ENCODE results near the gene DNAJC5.
"Not testable (repeated sequence)": the region's sequence is repeated elsewhere in the genome, so short reads cannot be mapped to it uniquely, and the experiment has no call there.

DNAJC5 gene, protein sequence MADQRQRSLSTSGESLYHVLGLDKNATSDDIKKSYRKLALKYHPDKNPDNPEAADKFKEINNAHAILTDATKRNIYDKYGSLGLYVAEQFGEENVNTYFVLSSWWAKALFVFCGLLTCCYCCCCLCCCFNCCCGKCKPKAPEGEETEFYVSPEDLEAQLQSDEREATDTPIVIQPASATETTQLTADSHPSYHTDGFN

DNA sequence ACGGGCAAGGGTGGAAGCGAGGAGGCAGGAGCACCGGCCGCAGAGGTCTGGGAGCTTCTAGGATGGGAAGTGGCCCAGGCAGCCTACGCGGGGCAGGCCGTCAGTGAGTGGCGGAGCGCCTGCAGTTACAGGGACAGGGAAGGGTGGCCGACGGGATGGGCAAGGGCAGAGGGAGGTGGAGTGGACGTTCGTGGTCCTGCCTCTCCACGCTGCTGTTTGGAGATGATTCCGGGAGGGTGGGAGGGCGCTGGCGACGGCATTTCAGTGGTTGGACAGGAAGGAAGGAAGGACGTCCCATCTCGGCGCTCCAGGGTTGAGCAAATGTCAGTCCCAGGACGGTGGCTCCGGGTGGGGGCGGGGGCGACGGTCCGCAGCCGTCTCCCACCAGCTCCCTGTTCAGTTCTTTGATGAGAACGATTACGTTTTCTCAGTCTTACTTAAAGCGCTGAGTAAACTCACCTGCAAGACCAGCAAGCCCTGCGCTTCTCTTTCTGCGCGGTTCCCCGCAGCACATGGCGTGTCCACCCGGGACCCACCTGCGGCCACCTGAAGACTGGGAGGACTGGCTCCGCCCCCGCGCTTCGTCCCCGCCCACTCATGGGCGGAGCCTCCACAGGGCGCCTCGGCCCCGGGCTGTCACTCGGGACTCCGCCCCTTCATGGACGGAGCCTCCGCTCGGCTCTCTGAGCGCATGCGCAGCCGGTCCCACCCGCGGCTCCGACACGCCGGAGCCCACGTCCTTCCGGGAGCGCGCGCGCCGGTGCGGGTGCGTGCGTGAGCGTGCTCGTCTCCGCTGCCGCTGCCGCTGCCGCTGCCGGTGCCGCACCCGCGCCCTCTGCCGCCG lies at the start of gene DNAJC5:
DNAJC5 (plus strand) TSS at position 769 of the 844 bp plus-strand sequence. CDS start 33,220 bp downstream, outside the sequence.
- DNase-seq, result peak; percentile 82 to 96 (median 88)

DNA sequence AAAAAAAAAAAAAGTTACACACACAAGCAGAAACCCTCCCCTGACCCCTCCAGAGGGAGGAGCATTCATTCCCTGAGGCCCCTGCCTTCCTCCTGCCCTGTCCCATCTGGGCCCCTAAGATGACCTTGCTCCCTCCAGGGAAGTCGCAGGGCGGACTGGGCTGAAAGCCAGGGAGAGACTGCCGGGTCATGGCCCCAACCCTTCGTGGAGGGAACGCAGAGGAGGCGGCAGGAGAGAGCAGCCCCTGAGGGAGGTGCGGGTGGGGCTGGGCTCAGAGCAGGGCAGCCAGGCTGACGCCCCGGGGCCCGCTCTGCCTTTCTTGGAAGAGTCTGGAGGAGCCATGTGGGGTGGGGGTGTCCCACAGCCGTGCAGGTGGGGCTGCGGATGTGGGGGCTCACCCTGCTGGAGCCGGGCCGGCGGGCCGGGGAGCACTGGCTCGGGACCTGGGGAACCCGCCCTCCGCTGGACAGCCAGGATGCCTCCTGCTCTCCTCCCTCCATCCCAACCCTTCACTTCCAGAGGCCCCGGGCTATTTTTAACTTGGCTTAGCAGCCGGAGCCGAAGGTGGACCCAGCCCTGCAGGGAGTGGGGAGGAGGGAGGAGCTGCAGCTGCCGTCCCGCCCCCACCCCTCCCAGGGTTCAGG lies 48.7 kb upstream of the DNAJC5 start:
- DNase-seq, result no peak

DNA sequence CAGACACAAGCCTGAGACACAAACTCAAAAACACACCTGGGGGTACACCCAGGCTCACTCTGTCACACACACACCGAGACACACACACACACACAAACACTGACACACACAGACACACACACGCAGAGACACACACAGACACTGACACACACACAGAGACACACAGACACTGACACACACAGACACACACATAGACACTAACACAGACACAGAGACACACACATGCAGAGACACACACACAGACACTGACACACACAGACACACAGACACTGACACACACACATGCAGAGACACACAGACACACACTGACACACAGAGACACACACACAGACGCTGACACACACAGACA lies 48.1 kb upstream of the DNAJC5 start:
- DNase-seq, result no peak

DNA sequence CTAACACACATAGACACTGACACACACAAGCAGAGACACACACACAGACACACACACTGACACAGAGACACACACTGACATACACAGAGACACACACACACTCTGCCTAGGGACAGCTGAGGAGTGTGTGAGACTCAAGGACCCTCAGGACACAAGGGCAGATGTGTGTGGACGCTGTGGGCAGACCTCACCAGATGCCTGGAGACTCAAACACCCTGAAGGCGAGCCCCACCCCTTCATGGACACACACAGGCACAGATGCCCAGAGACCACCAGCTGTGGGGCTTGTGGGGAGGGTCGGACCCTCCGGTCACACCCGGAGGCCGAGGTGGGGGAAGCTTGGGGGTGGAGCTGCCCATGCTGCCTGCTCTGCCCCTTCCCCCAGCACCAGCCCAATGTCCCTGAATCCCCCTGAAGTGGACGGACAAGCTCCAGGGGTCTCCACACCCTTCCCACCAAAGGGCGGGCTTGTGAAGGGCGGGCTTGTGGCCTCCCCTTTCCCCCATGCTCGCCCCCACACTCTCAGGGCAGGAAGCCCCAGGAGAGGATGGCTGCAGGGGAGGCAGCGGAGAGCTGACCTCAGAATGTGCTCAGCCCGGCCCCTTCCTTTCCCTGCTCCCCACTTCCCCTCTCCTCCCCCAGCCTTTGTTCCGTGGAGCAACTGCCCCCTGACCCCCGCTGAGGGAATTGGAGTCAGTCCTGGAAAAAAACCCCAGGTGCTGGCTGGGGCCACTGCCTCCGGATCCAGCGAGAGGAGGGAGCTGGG lies 47.5 kb upstream of the DNAJC5 start:
- no peak for DNase-seq

DNA sequence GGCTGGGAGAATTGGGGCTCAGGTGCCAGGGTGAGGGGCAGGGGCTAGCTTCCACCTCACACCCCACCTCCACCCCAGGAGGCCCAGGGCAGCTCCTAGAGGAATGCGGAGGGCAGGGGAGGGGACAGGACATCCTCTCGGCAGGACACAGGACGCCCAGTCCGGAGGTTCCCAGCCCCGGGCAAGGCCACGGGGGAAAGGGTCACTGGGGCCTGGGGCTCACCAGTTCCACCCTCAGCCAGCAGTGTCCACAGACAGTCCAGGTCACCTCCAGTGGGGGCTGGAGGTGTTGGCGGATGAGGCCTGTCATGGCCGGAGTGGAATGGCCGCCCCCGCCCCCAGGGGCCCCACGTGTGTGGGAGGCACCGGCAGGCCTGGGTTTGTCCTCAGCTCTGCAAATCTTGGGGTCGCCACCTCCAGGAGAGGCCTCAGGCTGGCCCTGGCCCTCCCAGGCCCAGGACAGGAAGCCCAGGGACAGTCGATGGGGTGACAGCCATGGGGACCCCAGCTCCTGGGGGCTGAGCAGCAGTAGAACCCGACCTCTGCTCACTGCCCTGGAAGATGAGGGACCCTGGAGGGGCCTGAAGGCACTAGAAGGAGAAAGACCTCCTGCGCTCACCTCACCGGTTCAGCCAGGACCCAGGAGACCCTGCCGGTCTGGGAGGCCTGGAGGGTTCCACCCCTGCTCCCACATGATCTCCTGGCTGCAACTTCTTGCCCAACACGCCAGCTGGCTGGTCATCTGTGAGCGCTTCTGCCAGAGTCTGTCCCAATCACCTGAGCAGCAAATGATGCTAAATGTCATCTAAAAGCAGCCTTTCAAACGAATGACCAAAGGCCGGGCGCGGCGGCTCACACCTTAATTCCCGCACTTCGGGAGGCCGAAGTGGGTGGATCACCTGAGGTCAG lies 46.7 kb upstream of the DNAJC5 start:
- no peak for DNase-seq

DNA sequence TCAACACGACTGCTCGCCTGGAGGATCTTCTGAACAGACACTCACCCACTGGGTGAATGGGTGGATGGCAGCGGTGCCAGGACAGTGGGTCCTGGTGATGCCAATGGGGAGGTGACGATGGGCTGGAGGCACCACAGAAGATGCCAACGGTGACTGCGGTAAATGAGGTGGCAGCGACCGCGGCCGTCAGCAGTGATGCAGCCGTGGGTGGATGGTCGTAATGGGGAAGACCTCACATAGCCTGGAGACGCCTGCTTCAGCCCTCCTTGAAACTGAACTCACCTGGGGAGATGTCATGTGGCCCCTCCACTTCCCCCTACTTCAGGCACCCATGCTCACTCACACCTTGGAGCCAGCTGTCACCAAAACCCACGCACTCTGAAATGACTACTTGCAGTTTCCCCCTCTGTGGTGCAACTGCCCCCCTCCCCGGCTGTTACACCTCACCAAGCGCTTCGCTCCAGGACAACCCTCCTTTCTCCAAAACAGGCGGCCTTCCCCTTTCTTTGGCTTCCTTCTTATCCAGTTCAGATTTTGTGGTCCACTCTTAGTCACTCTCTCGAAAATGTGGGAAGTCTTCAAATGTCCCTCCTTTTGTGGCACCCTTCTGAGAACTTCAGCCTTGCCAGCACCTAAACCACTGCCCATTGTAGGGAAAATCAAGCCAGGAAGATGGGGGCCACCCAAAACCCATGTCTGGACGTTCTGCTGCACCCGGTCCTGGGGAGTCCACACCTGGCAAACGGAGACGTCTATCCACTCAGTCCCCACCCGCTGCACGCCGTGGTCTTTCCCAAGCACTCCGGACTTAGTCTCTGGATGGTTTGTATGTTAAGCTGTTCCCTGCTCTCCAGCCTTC lies 44.0 kb upstream of the DNAJC5 start:
- DNase-seq, result no peak

DNA sequence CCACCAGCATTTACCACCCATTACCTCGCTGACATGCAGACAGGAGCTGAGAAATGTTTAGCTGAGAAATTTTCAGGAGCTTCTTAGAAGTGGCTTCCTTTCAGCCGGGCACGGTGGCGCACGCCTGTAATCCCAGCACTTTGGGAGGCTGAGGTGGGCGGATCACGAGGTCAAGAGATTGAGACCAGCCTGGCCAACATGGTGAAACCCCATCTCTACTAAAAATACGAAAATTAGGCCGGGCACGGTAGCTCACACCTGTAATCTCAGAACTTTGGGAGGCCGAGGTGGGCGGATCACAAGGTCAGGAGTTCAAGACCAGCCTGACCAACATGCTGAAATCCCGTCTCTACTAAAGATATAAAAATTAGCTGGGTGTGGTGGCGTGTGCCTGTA lies 43.4 kb upstream of the DNAJC5 start:
- not testable (repeated sequence) for DNase-seq

DNA sequence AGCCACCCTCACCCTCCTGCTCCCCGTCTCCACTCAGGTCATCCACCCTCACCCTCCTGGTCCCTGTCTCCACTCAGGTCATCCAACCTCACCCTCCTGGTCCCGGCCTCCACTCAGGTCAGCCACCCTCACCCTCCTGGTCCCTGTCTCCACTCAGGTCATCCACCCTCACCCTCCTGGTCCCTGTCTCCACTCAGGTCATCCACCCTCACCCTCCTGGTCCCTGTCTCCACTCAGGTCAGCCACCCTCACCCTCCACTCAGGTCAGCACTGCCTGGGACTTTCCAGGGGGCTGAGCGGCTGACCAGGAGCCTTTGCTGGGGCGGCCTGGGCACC lies 41.2 kb upstream of the DNAJC5 start:
- DNase-seq, result not testable (repeated sequence)

DNA sequence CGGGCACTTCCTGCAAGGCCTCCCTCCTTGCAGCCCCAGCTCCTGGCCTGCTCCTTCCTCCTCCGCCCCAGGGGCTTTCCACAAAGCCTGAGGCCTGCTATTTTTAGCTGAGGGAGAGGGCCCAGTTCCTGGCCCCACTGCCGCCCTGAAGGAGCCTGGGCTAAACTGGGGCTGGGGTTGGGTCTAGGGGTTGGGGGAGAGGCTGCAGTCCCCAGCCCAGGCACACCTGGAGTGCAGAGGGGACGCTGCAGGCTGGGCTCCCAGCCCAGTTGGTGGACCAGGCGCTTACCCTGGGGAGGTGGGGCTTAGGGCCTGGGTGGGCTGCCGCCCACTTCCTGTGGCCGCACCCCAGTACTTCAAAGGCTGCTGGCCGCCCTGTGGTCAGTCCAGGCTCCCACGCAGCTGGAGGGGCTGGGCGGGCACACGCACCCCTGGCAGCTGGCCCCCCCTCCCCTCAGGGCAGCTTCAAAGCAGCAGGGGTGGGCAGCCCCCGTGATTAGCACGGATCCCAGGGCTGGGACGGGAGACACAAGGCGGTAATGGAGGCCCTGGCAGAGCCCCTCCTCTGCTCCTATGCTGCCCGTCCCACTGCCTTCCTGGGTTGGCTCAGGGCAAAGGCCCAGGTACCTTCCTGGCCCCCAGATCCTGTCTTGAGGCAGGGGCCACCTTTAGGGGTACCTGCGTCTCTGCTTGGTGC lies 40.7 kb upstream of the DNAJC5 start:
- DNase-seq, result no peak

DNA sequence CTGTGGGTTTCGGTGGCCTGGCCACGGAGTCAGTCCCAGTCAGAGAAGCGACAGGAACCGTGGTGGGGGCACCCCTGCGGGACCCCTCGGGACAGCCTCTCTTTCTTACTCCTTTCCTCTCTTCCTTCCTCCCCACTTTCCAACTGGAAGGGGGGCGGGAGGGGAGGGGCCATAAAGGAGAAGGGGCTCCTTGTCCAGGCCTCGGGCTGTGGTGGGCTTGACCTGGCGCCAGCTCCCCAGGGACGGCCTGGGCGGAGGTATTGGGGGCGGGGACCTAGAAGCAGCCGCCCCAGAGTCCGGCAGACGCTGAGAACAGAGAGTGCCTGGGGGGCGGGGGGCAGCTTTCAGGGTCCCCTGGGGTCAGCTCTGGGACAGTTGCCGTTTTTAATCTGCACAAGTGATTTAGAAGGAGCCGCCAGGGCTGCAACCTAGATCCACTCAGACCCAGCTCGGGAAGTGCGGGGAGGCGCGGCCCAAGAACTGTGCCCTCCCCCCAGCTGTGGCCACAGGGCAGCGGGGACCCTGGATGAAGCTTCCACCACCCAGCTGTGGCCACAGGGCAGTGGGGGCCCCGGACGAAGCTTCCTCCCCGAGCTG lies 40.1 kb upstream of the DNAJC5 start:
- no peak for DNase-seq

DNA sequence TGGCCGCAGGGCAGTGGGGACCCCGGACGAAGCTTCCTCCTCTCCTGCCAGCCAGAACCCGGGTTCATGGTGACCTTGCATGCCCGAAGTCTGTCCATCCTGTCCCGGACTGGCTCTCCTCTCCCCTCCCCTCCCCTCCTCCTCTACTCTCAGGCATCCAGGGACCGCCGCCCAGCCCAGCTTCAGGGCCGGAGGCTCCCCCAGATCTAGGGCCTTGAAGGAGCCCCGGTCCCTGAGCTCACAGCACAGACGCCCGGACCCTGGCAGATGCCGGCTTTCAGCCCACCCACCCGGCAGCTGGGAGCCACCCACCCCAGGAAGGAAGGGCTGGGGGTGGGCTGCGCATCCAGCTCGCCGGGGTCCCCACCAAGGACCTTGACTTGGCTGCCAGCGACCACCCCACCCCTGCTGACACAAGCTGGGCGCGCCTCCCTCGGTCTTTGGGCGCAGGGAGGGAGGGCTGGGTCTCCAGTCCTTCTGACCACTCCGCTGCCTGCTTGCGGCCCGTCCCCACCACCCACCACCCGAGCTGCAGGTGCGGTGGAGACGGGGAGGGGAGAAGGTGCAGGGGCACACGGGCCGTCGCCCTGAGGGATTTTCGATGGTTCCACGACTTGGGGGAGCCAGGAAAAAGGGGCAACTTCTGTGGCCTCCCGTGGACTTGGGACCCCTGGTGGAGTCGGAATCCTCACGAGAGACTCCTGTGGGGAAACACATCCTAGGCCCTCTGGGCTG lies 39.4 kb upstream of the DNAJC5 start:
- DNase-seq, result no peak

DNA sequence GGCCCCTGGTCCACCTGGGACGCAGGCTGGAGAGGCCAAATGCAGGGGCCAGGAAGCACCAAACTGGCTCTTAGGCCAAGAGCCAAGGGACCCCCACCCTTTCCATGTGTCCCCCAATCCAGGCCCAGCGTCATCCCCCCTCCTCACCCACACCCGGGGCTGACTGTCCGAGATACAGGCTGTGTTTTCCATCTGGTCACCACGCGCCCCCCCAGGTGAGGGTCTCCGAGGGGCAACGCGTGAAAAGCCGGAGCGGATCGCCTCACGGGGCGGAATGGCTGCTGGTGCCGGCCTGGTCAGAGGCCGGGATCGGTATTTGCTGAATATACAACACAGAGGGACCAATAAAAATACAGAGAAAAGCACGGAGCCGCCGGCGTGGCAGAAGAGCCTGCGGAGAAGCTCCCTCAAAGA lies 38.8 kb upstream of the DNAJC5 start:
- no peak for DNase-seq

DNA sequence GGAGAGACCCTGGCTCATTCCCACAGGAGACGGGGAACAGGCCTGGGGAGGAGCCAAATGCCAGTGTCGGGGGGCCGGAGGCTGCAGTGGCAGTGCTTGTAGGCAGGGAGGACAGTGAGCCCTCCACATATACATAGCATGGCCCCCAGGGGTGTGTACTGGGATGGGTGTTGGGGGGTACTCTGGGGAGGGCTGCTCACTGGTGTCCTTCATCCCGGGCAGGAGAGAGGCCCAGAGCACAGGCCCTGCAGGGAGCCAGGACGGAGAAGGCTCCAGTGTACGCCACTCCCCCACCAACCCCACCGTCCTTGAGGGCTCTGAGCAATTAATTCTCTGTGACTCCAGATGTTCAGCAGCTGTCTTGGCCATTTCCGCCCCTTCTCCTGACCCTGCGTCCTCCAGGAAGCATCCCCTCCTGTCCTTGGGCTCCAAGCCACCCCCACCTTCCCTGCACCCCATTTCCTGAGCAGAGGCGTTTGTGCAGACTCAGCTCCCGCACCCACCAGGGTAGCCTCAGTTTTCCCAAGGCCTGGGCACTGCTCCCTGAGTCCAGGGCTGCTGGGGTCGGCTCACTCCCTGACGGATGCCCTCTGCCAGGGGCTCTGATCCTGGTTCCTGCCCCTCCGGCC lies 37.0 kb upstream of the DNAJC5 start:
- no peak for DNase-seq

DNA sequence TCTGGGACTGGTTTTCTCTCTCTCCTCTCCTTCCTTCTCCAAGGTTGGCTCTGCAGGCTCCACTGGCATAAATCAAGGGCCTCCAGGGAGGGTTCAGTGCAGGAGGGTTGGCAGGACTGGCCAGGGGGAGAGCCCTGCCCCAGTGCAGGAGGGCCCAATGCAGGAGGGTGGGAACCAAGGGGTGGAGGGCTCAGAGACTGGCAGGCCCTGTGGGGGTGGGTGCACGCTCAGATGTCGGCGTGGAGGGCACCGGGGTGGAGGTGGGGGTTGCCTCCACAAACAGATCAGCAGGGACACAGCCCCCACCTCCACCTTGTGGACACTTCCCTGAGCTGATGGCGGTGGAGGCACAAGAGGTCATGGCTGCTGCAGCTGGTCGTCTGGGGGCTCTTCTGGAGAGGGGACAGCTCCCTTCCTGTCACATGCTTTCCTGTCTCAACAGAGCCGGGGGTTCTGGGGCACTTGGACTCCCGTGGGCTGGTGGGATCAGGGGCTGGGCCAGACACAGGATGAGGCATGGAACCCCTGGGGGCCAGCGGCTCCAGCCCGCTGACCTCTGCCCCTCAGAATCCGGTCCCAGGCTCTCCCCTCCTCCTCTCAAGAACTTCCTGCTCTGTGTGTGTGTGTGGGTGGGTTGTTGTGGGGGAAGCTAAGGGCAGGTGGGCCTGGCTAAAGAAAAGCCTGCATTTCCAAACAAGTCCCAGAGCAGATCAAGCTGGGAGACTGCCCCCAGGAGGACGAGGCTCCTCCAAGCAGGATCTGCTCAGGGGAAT lies 36.3 kb upstream of the DNAJC5 start:
- DNase-seq, result no peak

DNA sequence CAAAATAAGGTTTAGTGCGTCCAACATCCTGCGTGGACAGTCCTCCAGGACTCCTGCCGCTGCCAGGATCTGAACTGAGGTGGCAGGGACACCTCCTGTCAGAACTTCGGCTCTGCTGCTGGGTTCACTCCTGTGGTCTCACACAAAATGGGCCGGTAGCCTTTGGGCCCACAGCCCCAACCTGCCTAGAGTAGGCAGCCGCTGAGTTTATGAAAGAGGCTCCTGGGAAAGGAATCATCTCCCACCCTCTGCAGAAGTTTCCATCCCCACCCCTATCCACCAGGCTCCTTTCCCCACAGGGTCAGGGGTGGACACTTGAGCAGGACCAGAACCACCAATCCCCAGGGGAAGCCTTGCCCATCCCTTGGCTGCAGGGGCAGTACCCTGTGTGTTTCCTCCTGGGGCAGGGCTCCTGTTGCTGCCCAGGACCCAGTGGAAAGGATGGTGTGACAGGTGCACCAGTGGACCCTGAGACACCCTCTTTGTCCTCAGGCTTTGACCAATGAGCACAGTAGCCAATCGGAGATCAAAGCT lies 35.7 kb upstream of the DNAJC5 start:
- no peak for DNase-seq

DNA sequence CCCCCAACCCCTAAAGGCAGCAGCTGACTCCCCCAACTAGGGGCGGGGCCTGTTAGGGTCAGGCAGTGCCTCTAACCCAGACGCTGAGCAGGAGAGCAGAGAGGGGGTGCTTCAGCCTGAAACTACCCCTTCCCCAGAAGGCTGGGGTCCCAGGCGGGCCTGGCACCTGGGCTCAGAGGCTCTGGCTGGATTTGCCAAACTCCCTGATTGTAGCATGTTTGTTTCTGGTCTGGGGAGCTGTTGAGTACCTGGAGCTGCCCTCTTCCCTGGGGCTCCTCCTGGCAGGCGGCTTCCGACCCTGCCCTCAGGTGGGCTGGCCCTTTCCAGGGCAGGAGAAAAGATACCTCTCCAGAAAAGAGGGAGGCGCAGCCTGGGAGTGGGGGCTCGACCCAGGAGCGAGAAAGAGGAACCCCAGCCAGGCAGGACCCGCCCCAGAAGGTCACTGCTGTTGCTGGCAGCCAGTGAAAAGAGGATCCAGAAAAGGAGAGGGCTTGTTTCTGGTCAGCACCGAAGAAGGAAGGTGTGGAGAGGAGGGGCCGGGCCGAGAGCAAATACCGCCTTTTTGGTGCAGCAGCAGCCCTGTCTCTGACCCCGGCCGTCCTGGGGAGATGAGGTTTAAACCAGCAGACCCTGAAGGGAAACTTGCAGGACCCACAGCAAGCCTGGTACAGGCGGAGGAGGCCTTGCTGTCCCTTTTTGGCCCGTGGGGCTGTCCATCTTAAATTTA lies 34.4 kb upstream of the DNAJC5 start:
- DNase-seq, result no peak

DNA sequence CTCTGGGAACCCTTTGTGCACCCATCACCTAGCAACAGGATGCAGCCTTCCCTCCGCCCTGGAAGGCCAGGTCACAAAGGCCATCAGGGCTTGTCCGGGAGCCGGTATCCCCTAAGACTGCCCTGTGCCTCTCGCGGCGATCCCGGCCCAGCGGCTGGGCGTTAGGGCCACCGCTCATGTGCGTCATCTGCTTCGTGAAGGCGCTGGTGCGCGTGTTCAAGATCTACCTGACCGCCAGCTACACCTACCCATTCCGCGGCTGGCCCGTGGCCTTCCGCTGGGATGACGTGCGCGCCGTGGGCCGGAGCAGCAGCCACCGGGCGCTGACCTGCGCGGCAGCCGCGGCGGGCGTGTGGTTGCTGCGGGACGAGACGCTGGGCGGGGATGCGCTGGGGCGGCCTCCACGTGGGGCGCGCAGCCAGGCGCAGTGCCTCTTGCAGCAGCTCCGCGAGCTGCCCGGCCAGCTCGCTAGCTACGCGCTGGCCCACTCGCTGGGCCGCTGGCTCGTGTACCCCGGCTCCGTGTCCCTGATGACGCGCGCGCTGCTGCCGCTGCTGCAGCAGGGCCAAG lies 33.5 kb upstream of the DNAJC5 start, which contains the start of gene ABHD16B:
ABHD16B (plus strand) TSS at position 134 of the 570 bp plus-strand sequence; CDS start at position 177, 43 bp downstream.
- DNase-seq, result no peak

Measured in activated naive CD4-positive, alpha-beta T cell (primary cell).